Measurements from ENCODE around the gene R3HDM4.

DNA sequence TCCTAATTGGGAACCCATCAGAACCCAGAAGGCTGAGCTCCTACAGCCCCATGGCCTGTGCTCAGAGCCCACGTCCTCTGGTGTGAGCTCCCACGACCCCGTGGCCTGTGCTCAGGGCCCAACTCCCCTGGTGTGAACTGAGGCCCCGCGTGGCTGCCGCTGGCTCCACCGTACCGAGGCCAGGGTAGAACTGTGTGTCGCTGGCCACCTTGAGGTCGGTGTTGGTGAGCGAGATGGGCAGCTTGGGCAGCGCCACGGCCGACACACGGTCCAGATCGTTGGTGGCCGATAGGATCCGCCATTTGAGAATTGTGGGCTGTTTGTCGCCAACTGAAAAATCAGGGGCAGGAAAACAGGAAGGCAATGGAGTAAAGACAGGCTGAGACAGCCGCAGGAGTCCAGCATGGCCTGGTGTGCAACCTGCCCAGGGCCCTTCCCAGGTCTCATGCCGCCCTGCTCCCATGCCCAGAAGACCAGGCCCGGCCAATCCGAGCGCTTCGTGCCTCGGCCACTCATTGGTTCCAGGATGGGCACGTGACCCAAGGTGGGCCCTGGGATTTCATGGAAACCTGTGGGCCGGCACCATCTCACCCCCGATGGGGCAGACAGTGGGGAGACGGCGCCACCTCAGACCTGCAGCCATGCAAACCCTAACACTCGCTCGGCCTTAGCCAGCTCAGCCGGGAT is 31.5 kb downstream of the R3HDM4 start:
- TF ChIP-seq, protein P1, sequence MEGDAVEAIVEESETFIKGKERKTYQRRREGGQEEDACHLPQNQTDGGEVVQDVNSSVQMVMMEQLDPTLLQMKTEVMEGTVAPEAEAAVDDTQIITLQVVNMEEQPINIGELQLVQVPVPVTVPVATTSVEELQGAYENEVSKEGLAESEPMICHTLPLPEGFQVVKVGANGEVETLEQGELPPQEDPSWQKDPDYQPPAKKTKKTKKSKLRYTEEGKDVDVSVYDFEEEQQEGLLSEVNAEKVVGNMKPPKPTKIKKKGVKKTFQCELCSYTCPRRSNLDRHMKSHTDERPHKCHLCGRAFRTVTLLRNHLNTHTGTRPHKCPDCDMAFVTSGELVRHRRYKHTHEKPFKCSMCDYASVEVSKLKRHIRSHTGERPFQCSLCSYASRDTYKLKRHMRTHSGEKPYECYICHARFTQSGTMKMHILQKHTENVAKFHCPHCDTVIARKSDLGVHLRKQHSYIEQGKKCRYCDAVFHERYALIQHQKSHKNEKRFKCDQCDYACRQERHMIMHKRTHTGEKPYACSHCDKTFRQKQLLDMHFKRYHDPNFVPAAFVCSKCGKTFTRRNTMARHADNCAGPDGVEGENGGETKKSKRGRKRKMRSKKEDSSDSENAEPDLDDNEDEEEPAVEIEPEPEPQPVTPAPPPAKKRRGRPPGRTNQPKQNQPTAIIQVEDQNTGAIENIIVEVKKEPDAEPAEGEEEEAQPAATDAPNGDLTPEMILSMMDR (IDR thresholded peaks at IDR 0.05; ENCODE audit: low read length): no peak
- TF ChIP-seq EZH2 (IDR thresholded peaks at IDR 0.05; ENCODE audit: borderline replicate concordance, low read length): no peak

All from OCI-LY1 (cell line).